ENCODE results near the gene FTO. TPM values are rescaled to one million over a fixed set of nuclear protein-coding genes. Genes with fewer than 3 reads are reported as not detected.

FTO gene
- total and polyA plus RNA-seq, 2 of the 8 experiments (the other 6 are each of a cell fraction or from before 2014, with no cell fraction given) = 34.5 to 59.8 TPM

DNA sequence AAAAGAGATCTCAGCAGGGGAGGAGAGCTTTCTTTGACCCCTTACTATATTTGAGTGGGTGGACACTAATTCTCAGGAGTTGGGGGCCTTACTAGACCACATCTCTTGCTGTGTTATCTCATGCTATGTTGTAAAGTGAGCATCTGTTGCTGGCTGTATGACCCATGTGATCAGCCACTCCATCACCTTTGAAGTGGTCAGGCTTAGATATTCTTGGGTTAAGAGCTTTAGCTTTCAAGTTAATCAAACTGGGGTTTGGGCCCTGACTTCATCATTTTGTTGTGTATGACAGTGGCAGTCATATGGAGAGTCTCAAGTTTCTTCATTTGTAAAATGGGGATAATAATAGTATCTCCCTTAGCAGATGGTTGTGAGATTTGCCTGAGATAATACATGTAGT is 201.1 kb downstream of the FTO start (continued):
- TF ChIP-seq BRCA1 (IDR thresholded peaks at IDR 0.05; ENCODE audit: low read depth, low read length) (no peak), JUND (IDR thresholded peaks at IDR 0.05; ENCODE audit: low read length) (no peak)

Measured in H1 (cell line).